AG09319 (cell line): ENCODE results near the gene HOXD4.

Experiments used
- DNase-seq: peaks from one replicate; pipeline ENCODE4 v3.0.0-alpha.2; 2010; ENCODE audit warnings: low read depth; ENCODE audit errors: extremely low read depth
- TF ChIP-seq, protein P1 (sequence below): IDR thresholded peaks from 2 replicates; pipeline ENCODE4 v1.5.1; 2011; ENCODE audit warnings: low read depth, mild to moderate bottlenecking, inconsistent platforms, low read length, moderate library complexity

Gene HOXD4

DNA sequence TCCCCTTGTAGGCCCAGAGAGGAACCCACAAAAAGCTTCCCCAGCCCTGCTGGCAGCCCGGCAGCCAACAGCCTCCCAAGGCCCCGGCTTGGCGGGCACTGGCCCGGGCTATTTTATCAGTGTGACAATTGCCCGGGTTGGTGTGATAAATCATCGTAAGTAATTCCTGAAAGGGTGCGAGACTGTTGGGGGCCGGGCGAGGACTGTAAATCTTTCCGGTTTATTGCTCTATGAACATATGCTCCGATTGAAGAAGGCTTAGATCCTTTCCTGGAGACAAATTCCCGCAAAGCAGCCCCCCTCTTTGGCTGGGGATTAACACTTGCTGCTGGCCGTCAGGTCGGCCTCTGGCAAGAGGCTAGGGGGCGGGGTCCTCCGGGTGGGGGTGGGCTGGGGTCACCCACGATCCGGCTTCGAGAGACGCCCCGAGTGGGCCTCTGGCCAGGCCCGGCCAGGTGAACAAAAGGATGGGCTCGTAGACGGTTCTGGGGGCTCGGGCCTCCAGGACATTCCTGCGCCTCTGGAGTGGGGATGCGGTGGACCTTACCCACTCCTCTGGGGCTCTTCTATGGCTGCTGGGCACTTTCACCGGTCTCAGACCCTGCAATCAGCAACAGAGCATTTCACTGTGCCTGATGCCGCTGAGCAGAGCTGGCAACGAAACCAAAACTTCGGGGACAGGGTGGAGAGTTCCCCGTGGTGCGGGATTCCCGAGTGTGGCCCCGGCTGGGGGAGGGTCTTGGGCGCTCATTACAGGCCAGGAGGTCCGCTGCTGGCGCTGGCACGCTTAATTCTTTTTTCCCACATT, 7.7 kb downstream of the HOXD4 start:
- TF ChIP-seq, protein P1, sequence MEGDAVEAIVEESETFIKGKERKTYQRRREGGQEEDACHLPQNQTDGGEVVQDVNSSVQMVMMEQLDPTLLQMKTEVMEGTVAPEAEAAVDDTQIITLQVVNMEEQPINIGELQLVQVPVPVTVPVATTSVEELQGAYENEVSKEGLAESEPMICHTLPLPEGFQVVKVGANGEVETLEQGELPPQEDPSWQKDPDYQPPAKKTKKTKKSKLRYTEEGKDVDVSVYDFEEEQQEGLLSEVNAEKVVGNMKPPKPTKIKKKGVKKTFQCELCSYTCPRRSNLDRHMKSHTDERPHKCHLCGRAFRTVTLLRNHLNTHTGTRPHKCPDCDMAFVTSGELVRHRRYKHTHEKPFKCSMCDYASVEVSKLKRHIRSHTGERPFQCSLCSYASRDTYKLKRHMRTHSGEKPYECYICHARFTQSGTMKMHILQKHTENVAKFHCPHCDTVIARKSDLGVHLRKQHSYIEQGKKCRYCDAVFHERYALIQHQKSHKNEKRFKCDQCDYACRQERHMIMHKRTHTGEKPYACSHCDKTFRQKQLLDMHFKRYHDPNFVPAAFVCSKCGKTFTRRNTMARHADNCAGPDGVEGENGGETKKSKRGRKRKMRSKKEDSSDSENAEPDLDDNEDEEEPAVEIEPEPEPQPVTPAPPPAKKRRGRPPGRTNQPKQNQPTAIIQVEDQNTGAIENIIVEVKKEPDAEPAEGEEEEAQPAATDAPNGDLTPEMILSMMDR = no peak
- DNase-seq = no peak

DNA sequence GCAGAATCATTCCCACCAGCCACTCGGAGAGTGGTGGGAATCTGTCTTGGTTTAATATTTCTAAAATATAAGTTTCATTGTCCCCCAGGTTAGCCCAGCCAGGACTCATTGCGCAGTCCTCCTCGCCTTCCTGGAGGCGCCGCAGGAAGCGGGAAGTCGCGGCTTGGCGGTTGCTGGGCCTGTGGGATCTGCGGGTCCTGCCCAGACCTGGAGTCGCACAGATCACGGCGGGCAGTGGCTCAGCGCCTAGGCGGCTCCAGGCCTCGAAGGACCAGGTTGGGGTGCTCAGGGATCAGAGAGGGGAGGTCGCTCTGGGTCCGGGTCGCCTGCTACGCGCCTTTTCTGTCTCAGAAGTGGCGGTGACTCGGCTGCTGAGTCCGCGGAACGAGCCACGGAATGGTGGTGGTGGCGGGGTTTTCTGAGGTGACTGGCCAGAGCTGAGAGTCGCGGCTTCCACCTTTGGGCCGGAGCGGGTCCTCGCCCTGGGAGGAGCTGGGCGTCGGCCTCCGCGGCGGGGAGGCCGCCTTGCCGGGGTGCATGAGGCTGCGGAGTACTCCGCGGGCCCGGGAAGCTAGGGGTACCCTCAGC, 8.4 kb downstream of the HOXD4 start:
- TF ChIP-seq, protein P1 = no peak
- no peak for DNase-seq

DNA sequence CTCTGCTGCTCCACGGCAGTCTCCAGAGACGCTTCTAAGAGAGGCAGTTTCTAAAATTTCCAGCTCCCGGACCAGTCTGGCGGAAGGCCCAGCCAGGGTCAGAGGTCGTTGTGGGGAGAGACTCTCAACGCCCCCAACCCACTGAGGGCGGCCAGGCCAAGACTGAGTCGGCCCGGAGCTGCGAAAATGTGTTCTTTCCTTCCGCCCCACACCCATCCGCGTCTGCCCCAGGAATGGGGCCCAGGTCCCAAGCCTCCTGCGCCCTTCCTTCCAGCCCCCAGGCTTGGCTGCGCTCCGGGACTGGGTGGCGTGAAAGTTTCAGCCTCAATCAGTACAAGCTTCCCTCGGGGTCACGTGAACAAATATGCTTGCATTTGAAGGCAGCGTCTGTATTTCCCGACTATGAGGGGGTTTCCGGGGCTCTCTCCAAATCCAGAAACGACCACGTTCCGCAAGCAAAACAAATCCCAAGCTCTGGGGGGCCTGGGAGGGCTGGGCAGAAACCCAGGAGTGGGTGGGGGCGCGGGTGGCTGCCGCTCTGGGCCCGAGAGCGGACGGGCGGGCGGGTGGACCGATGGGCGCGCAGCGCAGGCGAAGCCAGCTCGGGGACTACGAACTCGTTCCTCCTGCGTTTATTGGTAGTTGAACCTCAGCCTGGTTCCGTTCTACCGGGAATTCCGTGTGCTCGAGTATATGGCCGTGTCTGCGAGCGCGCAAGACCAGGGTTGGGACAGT, 9.1 kb downstream of the HOXD4 start:
- TF ChIP-seq, protein P1 = no peak
- no peak for DNase-seq

DNA sequence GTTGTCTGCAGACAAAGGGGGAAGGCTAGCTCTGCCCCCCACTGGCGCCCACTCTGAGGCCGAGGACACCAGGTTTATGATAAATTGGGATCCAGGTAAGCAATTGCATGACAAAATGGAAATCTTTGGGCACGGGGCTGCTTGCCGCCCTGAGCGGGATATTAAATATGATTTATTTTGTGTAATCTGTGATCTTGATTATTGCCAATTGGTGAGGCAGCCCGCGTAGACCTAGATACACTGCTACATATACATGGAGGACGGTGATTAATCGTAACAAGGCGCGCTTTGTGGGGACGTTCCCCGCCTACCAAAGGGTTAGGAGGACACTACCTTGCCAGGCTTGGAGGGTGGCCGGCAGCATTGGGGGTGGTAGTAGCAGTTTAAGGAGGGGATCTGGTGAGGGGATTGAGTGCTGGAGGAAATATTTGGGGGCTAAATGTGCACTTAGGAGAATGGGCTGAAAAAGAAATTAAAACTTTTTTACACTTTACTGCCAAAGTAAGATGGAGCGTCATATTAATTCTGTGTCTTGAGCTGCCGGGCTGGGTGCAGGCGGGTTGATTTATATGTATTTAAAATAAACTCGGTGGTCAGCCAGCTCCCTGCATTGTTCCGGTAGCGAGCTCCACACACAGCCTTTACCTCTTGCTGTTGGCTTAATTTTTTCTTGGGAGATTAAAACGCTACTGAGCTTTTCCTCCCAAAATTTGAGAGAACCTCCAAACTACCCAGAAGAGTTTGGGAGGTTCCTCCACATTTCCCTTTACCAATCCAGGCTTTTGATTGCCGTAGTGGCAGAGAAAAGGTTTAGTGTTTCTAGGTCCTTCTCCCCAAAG, 9.9 kb downstream of the HOXD4 start:
- TF ChIP-seq, protein P1 = no peak
- DNase-seq = no peak

DNA sequence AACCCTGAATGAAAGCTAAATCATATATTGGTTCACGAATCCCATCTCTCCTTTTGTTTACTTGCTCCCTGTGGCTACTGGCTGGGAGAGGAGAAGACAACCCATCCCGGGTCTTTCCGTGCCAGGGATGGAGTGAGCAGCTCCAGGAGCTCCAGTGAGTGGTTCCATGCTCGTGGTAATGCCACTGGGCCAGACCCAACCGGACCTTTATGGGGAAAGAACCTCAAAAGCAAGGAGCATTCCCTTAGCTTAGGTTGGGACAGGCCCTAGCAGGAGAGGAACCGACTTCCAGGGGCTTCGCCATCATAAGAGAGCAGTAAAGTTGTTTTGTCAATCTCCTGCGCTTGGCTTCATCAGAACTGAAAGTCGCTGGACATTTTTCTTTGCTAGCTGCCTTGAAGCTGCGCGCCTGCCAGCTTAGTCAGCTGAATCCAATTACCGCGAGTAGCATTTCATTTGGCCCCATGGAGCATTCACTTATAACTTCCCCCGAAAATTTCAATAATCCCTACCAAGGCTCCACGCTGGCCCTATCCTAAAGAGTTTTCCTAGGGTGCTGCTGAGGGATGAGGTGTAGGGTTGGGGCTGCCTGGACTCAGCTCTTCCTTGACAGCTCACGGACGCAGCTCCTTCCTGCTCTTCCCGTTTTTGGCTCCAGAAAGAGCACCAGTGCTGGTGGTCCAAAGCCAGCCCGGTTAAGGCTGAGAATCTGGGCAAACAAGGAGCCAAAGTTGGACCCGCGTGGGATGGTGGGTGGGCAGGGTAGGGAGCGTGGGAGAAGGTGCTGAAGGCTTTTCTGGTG, 10.7 kb downstream of the HOXD4 start:
- DNase-seq = no peak
- TF ChIP-seq, protein P1 = no peak

DNA sequence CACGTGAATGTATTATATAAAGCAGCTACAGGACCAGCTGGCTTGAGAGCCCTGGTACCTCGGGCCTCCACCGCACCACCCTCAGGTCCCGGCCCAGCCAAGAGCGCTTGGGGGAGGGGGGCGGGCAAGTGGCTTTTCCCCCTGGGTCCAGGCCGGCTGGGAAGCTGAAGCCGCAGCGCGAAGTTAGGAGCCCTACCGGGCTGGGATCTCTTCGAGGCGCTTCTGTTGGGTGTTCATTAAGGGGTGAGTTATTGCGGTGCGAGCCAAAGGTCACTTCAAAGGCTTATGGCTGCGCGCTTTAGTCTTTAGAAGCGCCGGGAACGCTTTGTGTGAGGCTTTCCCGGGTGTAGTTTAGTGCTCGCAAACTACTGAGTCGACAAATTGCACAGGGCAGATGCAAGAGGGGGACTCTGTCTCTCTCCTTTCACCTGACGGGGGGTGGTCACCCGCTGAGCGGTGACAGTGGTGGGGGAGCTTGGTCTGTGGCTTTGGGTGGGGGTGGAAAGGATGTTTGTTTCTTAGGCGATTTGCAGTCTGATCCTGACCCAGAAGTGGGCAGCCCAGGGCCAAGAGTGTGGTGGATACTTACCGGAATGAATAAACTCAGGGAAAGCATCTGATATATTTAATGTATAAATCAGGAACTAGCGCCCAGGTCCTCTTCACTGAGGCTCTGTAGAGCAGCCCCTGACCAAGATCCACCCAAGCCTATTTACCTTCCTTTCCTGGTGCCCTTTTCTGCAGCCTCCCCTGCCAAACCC, 11.7 kb downstream of the HOXD4 start:
- no peak for DNase-seq
- TF ChIP-seq, protein P1 = no peak
